Kidney (tissue), 14 donors: ENCODE data around the gene ECSIT. TPM values are rescaled to one million over a fixed set of nuclear protein-coding genes. Genes with fewer than 3 reads are reported as not detected.

Experiments used
- DNase-seq, 5 donors: peaks; one replicate each; pipeline ENCODE4 v3.0.0-alpha.2; 2013 to 2020
- FAIRE-seq: peaks from 2 replicates; lab custom pipeline; 2012; peaks lifted over from hg19 to GRCh38; lab: Jason Lieb, UNC
- H3K27ac ChIP-seq, 2 donors: one replicate each; pipeline ENCODE4 v1.7.0; 2013; ENCODE audit warnings: low read depth in 2 of 2, low read length in 2 of 2, inconsistent platforms in 1 of 2
- H3K27me3 ChIP-seq: one replicate; pipeline ENCODE4 v1.7.1; 2013; ENCODE audit warnings: low read length, inconsistent platforms; ENCODE audit not compliant: control insufficient read depth, insufficient read depth
- H3K36me3 ChIP-seq, 3 donors: one replicate each; pipeline versions ENCODE4 v1.7.0 to v1.7.1; 2013; ENCODE audit warnings: low read length in 3 of 3, control low read depth in 1 of 3, inconsistent platforms in 1 of 3; ENCODE audit not compliant: insufficient read depth in 3 of 3, control insufficient read depth in 2 of 3
- H3K4me1 ChIP-seq, 3 donors: one replicate each; pipeline versions ENCODE4 v1.7.0 to v1.7.1; 2013; ENCODE audit warnings: low read length in 3 of 3, inconsistent platforms in 1 of 3, low read depth in 1 of 3; ENCODE audit not compliant: control insufficient read depth in 2 of 3, insufficient read depth in 2 of 3
- H3K4me3 ChIP-seq, 3 donors: one replicate each; pipeline versions ENCODE4 v1.7.0 to v1.8.1; 2013; ENCODE audit warnings: low read length in 3 of 3, control low read depth in 1 of 3, inconsistent platforms in 1 of 3
- H3K9ac ChIP-seq, 3 donors: one replicate each; pipeline versions ENCODE4 v1.7.0 to v1.7.1; 2013; ENCODE audit warnings: low read length in 3 of 3, control low read depth in 1 of 3, inconsistent platforms in 1 of 3
- H3K9me3 ChIP-seq, 3 donors: one replicate each; pipeline versions ENCODE4 v1.7.0 to v1.7.1; 2013; ENCODE audit warnings: low read length in 3 of 3, control low read depth in 1 of 3, inconsistent platforms in 1 of 3; ENCODE audit not compliant: control insufficient read depth in 2 of 3, insufficient read depth in 1 of 3
- CTCF ChIP-seq: IDR thresholded peaks from 3 replicates; pipeline ENCODE4 v1.5.1; 2012; ENCODE audit warnings: mild to moderate bottlenecking, moderate library complexity, borderline replicate concordance; ENCODE audit not compliant: insufficient read depth; ENCODE audit errors: extremely low read depth
- intact Hi-C: fragments of 100-400 bp; cut with DNase I; formaldehyde crosslinking; loops from one replicate; pipeline ENCODE4 v1.11.1; 2022
- polyA plus RNA-seq: library from polyadenylated mRNA; stranded (reverse); fragments of 350-450 nt; fragmentation: Illumina TruSeq; extraction: RNeasy Lipid Tissue Mini Kit (QIAGEN cat#74804); gene quantifications from one replicate; pipeline ENCODE4 v1.2.3, GENCODE V29; 2014; ENCODE audit warnings: low read depth, low replicate concordance; ENCODE audit not compliant: insufficient read depth
- total RNA-seq: library from RNA; stranded (reverse); fragmentation: NEBNext Ultra II Directional; extraction: Animal tissue kit (Norgen Biotek cat#: 25700); gene quantifications from one replicate; pipeline ENCODE4 v1.2.1, GENCODE V29; 2021
- donor health status: control.
- donor health status: control.
- donor health status: control.
- donor health status: control.
- donor health status: control.
- donor health status: DM: yes; HTN: yes; CAD: no.
- donor health status: Normal renal cell carcinoma (clear cell type).

ECSIT gene
- total and polyA plus RNA-seq, 2 donors from 2014 or later: 33.8 to 83.4 TPM

DNA sequence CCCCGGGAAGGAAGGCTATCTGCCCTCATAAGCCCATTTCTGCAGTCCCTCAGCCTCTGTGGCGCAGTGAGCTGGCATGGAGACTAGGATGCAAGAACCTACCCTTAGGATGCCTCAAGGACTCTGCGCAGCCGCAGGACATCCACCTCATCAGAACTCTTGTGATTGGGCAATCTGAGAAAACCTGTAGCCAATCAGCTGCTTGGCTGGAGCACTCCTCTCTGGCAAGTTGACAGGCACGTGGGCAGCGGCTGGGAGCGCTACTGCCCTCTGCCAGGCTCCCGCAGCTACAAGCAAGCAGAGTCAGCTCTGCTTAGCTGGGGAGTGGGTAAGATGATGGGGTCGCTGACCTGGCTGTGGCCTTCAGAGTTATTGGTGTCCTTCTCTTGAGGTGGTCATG, 1.5 kb upstream of the ECSIT start:
- H3K27me3 ChIP-seq: no peaks in the 10 kb centered on the region
- no peak overlapping the region for H3K9ac ChIP-seq
- no peak overlapping the region for H3K27ac ChIP-seq
- FAIRE-seq: no peak
- intact Hi-C loops: no loop called here
- no peaks in the 10 kb centered on the region for H3K9me3 ChIP-seq
- DNase-seq: peak; percentile 62 to 89 (median 81)
- H3K36me3 ChIP-seq: no peaks in the 10 kb centered on the region
- TF ChIP-seq CTCF: no peak
- no peak overlapping the region for H3K4me3 ChIP-seq
- H3K4me1 ChIP-seq: peaks cover 0 to 7% (median 4%) of the 10 kb centered on the region in 3 donors

- peaks cover 0 to 9% (median 3%) of the 10 kb centered on the region in 3 donors for H3K36me3 ChIP-seq
- no peak for FAIRE-seq
- H3K4me3 ChIP-seq: no peak overlapping the region
These were observed 9.8 kb downstream of the ECSIT start for GRCh38 chr19:11519138-11519537.

GRCh38 chr19:11513946-11514345, 15.0 kb downstream of the ECSIT start:
- intact Hi-C loops: no loop called here
- H3K36me3 ChIP-seq: peaks cover 0 to 23% (median 10%) of the 10 kb centered on the region in 3 donors
- H3K27ac ChIP-seq: no peak overlapping the region
- no peaks in the 10 kb centered on the region for H3K4me1 ChIP-seq
- H3K9me3 ChIP-seq: no peaks in the 10 kb centered on the region
- FAIRE-seq (no peak), DNase-seq (no peak)
- H3K9ac ChIP-seq: no peak overlapping the region
- H3K4me3 ChIP-seq: no peak overlapping the region
- no peaks in the 10 kb centered on the region for H3K27me3 ChIP-seq
- TF ChIP-seq CTCF: no peak

More at GRCh38 chr19:11519138-11519537, 9.8 kb downstream of the ECSIT start:
- no peak for TF ChIP-seq CTCF
- Histone ChIP-seq H3K27me3 (no peaks in the 10 kb centered on the region), H3K27ac (no peak overlapping the region), H3K9ac (no peak overlapping the region), H3K4me1 (no peaks in the 10 kb centered on the region), H3K9me3 (no peaks in the 10 kb centered on the region)
- DNase-seq: no peak
- intact Hi-C loops: no loop called here

- TF ChIP-seq CTCF: no peak
- Histone ChIP-seq H3K27me3 (no peaks in the 10 kb centered on the region), H3K27ac (no peak overlapping the region), H3K4me1 (peaks cover 0 to 5% (median 0%) of the 10 kb centered on the region in 3 donors), H3K9me3 (no peaks in the 10 kb centered on the region), H3K4me3 (no peak overlapping the region), H3K36me3 (peaks cover 0 to 14% (median 10%) of the 10 kb centered on the region in 3 donors), H3K9ac (no peak overlapping the region)
- intact Hi-C loops: no loop called here
- FAIRE-seq (no peak), DNase-seq (no peak)
These were observed 18.5 kb downstream of the ECSIT start for GRCh38 chr19:11510444-11510843.
